NCI-H1092 treated with DMSO at 0.1 percent for 48 hours (cell line): ENCODE data around the gene POMGNT1.

Experiments
- DNase-seq: peaks from one replicate; lab custom pipeline; 2025; lab: John Stamatoyannopoulos, UW

Gene POMGNT1

DNA sequence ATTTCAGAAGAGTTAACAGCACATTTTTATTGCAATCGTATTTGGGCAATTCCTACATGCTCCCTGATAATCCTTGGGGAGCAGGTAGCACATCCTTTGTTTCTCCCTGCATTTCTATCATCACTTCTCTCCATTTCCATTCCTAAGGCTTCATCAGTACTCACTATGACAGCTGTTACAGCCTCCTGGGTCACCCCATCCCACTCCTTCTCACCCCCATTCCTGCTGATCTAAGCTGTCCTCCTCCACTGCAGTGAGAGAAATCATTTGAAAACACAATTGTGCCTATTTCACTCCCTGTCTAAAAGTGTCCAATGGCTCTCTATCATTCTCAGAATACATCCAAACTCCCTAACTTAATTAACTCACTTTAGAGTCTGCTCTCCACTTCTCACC, 40.3 kb downstream of the POMGNT1 start:
- no peak for DNase-seq

DNA sequence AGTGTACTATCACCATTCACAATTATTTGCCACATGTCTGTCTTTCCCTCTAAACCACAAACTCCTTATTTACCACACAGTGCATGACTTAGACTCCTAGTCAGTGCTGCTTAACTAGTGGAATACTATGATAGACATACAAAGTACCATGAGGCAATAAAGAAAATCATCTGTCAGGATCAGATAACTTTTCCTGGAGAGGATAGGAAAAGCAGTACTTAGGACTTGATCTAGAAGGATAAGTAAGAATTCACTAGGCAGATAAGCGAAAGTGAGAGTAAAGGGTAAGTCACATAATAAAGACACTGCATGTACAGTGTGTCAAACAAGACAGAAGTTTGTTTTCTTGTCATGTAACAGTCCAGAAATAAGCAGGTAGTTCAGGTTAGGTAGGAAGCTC, 44.5 kb downstream of the POMGNT1 start:
- DNase-seq = no peak

DNA sequence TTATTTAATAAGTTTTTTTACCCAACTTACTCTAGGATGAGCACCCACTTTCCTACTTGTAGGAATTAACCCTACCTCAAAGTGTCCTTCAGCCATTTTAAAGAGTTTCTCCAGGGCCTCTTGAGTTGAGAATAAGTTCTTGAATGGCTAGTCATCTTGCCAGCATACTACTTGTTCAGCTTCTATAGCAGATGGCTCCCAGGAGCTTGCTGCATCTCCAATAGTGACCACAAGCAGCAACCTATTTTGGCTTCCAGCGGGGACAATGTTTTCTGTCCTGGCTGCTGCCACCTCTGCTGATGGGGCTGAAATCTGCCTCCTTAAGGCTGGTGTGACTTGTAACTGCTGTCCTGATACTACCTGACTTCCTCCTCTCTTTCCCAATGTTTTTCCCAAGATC, 45.0 kb downstream of the POMGNT1 start:
- DNase-seq = no peak

DNA sequence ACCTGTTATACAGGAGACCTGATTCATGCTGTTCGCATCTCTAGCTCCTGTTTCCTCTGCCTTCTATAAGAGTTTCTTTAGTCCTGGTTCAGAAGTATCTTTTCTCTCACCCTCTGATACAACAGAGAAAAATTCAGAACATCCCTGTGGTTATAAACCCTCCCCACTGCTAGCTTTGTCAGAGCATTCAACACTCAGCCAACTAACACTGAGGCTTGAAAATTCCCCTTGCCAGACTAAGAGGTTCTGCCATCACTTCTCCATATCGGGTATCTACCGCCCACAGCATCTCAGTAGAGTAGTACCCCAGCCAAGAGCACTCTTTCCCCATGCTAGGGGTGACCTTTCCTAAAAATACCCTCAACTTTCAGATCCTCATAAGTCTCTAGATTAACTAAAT, 46.2 kb downstream of the POMGNT1 start:
- no peak for DNase-seq

GRCh38 chr1:46150085-46150484, 48.1 kb downstream of the POMGNT1 start:
- DNase-seq = no peak

DNA sequence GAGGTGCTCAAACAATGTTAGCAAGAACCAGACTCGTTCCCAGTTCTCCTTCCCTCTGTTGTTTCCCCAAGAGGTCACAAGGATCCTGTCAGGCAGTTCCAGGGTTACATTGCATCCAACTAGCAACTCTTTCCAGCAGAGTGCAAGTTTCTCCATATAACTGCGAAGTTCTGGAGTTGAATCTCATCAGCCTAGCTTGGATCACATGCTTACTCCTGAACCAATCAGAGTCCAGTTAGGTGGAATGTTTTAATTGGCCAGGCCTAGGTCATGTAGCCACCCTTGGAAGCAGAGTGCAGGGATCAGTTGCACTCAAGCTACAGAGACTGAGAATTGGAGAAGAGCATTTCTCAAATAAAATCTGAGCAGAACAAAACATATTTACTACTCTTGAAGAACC, 49.9 kb downstream of the POMGNT1 start:
- DNase-seq = no peak
